ENCODE measurements around the gene SH3RF3.

GRCh38 chr2:109305490-109306167 lies 176.6 kb downstream of the SH3RF3 start:
- no peak for TF ChIP-seq CTCF (IDR thresholded peaks at IDR 0.05)
- no peak for TF ChIP-seq CBFB (CRISPR knock-in tag; IDR thresholded peaks at IDR 0.05; ENCODE audit: low read depth)
- TF ChIP-seq ATF3 (CRISPR knock-in tag; conservative IDR thresholded peaks at IDR 0.05), result no peak
- TF ChIP-seq TP53 (CRISPR knock-in tag; IDR thresholded peaks at IDR 0.05), result no peak
- no peak for TF ChIP-seq ESRRA (CRISPR knock-in tag; IDR thresholded peaks at IDR 0.05; ENCODE audit: borderline replicate concordance)
- no peak for TF ChIP-seq NR1H2 (CRISPR knock-in tag; IDR thresholded peaks at IDR 0.05)

Data from WTC11 (cell line).